ENCODE measurements around the gene ACE. TPM values are rescaled to one million over a fixed set of nuclear protein-coding genes. Genes with fewer than 3 reads are reported as not detected.

The ACE gene
- total and polyA plus RNA-seq, 2 experiments from 2014 or later, result 0.82 to 9.1 TPM

DNA sequence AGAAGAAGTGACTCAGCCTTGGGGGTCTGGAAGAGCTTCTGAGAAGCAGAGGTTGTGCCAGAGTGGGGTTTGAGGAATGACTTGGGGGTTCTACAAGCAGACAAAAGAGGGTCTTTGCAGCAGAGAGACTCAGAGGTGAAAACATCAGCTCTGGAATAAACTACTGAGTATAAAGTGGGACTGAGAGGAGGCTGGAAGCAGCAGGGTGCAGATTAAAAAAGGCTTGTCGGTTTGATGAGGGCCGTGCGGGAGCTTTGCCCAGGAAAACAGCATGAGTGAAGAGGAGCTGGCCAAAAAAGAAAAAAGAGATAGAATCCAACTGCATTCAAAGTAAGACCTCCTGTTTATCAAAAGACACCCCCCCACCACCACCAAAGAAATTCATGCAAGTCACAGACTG lies 13.1 kb upstream of the ACE start (continued):
- no peak for TF ChIP-seq CREB1 (CRISPR knock-in tag; IDR thresholded peaks at IDR 0.05; ENCODE audit: low read depth)
- TF ChIP-seq CTCF (conservative IDR thresholded peaks at IDR 0.05; ENCODE audit: low read depth in 2 of 2), result no peak
- TF ChIP-seq NANOG (IDR thresholded peaks at IDR 0.05; ENCODE audit: borderline replicate concordance), result no peak

- Histone ChIP-seq H3K27me3 (ENCODE audit: insufficient read depth) (no peaks in the 10 kb centered on the region), H3K9me2 (ENCODE audit: insufficient read depth) (no peaks in the 10 kb centered on the region), H2AFZ (no peak overlapping the region), H3K27ac (ENCODE audit: low read depth) (no peak overlapping the region), H3K36me3 (ENCODE audit: insufficient read depth) (no peaks in the 10 kb centered on the region), H4K20me1 (replicated peaks; ENCODE audit: insufficient read depth) (no peaks in the 10 kb centered on the region), H3F3A (replicated peaks; ENCODE audit: low read depth) (no peaks in the 10 kb centered on the region), H3K4me2 (no peak overlapping the region), H3K79me2 (replicated peaks; ENCODE audit: insufficient read depth) (no peaks in the 10 kb centered on the region), H3K4me1 (ENCODE audit: insufficient read depth) (no peaks in the 10 kb centered on the region), H3K4me3 (no peak overlapping the region)
- Mint-ChIP-seq H3K9me3 (no peaks in the 10 kb centered on the region), H3K4me3 (no peak overlapping the region), H3K36me3 (ENCODE audit: low read depth) (no peaks in the 10 kb centered on the region), H3K4me1 (peaks cover 5% of the 10 kb centered on the region; the same call in 2 of the 3 replicates), H3K27ac (no peak overlapping the region), H3K27me3 (ENCODE audit: insufficient read depth, low read depth, poor library complexity) (peaks cover 6% of the 10 kb centered on the region)
- no peak for DNase-seq (ENCODE audit: low spot score)
- ATAC-seq, result no peak
- TF ChIP-seq POLR2AphosphoS5 (IDR thresholded peaks at IDR 0.05; ENCODE audit: low read depth) (no peak), ZNF114 (CRISPR knock-in tag; IDR thresholded peaks at IDR 0.05) (no peak), CREB1 (CRISPR knock-in tag; IDR thresholded peaks at IDR 0.05; ENCODE audit: low read depth) (no peak), CTCF (conservative IDR thresholded peaks at IDR 0.05; ENCODE audit: low read depth in 2 of 2) (no peak), EZH2 (IDR thresholded peaks at IDR 0.05; ENCODE audit: low read depth, unreplicated experiment) (no peak), ZNF331 (CRISPR knock-in tag; IDR thresholded peaks at IDR 0.05; ENCODE audit: low read depth) (no peak), JUNB (IDR thresholded peaks at IDR 0.05; ENCODE audit: unreplicated experiment) (no peak), STAT1 (IDR thresholded peaks at IDR 0.05; ENCODE audit: unreplicated experiment) (no peak), EZH2phosphoT487 (IDR thresholded peaks at IDR 0.05; ENCODE audit: unreplicated experiment) (no peak), NANOG (IDR thresholded peaks at IDR 0.05; ENCODE audit: borderline replicate concordance) (no peak), REST (IDR thresholded peaks at IDR 0.05; ENCODE audit: unreplicated experiment) (no peak)
- TF ChIP-seq, protein P1, sequence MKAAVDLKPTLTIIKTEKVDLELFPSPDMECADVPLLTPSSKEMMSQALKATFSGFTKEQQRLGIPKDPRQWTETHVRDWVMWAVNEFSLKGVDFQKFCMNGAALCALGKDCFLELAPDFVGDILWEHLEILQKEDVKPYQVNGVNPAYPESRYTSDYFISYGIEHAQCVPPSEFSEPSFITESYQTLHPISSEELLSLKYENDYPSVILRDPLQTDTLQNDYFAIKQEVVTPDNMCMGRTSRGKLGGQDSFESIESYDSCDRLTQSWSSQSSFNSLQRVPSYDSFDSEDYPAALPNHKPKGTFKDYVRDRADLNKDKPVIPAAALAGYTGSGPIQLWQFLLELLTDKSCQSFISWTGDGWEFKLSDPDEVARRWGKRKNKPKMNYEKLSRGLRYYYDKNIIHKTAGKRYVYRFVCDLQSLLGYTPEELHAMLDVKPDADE (IDR thresholded peaks at IDR 0.05), result no peak
Measured at GRCh38 chr17:63464691-63465236, 12.1 kb upstream of the ACE start.
